ENCODE data around the gene ARRB1.

Gene ARRB1

GRCh38 chr11:75339685-75340409 lies 11.6 kb downstream of the ARRB1 start:
- Histone ChIP-seq H2AK5ac (ENCODE audit: low read length) (peak overlapping the region; percentile 60), H3K4me3 (ENCODE audit: low read depth, low read length) (no peak overlapping the region), H3K9ac (ENCODE audit: low read length) (no peak overlapping the region), H3K18ac (ENCODE audit: low read length) (peak overlapping the region; percentile 70), H2BK12ac (ENCODE audit: low read length) (peak overlapping the region; percentile 81), H3K23ac (ENCODE audit: low read length) (no peak overlapping the region), H4K12ac (ENCODE audit: low read depth, low read length) (no peak overlapping the region), H3K14ac (ENCODE audit: low read length) (peak overlapping the region; percentile 81), H3K4ac (ENCODE audit: low read depth, low read length) (peak overlapping the region; percentile 18), H2BK5ac (ENCODE audit: low read depth, low read length, poor library complexity) (peak overlapping the region; percentile 68), H3K36me3 (ENCODE audit: control insufficient read depth in 1 of 2, insufficient read depth in 2 of 2, low read length in 2 of 2) (peaks cover 0 to 4% of the 10 kb centered on the region in 2 experiments), H3K27ac (ENCODE audit: low read depth, low read length) (peak overlapping the region; percentile 89), H3K79me1 (ENCODE audit: low read length) (peaks cover 62% of the 10 kb centered on the region), H3K27me3 (ENCODE audit: insufficient read depth, low read length) (no peaks in the 10 kb centered on the region), H4K91ac (ENCODE audit: low read depth, low read length) (peak overlapping the region; percentile 60), H3K4me1 (ENCODE audit: control insufficient read depth in 1 of 2, insufficient read depth in 2 of 2, low read length in 2 of 2) (peaks cover 84 to 91% of the 10 kb centered on the region in 2 experiments), H2AFZ (ENCODE audit: insufficient read depth, low read length, poor library complexity) (no peak overlapping the region), H2BK120ac (ENCODE audit: insufficient read depth, low read length, poor library complexity) (peak overlapping the region; percentile 88), H3K79me2 (ENCODE audit: control insufficient read depth, insufficient read depth, low read length, poor library complexity) (peaks cover 28% of the 10 kb centered on the region), H4K8ac (ENCODE audit: low read depth, low read length) (peak overlapping the region; percentile 73), H3K9me3 (ENCODE audit: insufficient read depth, low read depth, low read length) (no peaks in the 10 kb centered on the region), H3K4me2 (ENCODE audit: low read length) (peak overlapping the region; percentile 17)
- WGBS (ENCODE audit: extremely low coverage, insufficient coverage, insufficient read length) = no CpG with 5 or more reads among the region's 14 CpGs
- DNase-seq = peak in 1 of 2 donors; percentile 47

GRCh38 chr11:75338516-75339208 lies 12.8 kb downstream of the ARRB1 start:
- peak overlapping the region; percentile 57 for H3K14ac ChIP-seq (ENCODE audit: low read length)
- H3K23ac ChIP-seq (ENCODE audit: low read length) = no peak overlapping the region
- peaks cover 79 to 91% of the 10 kb centered on the region in 2 experiments for H3K4me1 ChIP-seq (ENCODE audit: control insufficient read depth in 1 of 2, insufficient read depth in 2 of 2, low read length in 2 of 2)

GRCh38 chr11:75337195-75337654 lies 14.2 kb downstream of the ARRB1 start:
- peaks cover 69% of the 10 kb centered on the region for H3K79me1 ChIP-seq (ENCODE audit: low read length)
- DNase-seq = peak; percentile 42 to 55
- no peak overlapping the region for H3K9ac ChIP-seq (ENCODE audit: low read length)
- peak overlapping the region; percentile 35 for H3K27ac ChIP-seq (ENCODE audit: low read depth, low read length)
- no peak overlapping the region for H2AK5ac ChIP-seq (ENCODE audit: low read length)
- H2BK120ac ChIP-seq (ENCODE audit: insufficient read depth, low read length, poor library complexity) = peak overlapping the region; percentile 40
- no peaks in the 10 kb centered on the region for H3K9me3 ChIP-seq (ENCODE audit: insufficient read depth, low read depth, low read length)
- H3K23ac ChIP-seq (ENCODE audit: low read length) = no peak overlapping the region
- no peak overlapping the region for H3K14ac ChIP-seq (ENCODE audit: low read length)
- no peak overlapping the region for H3K4me3 ChIP-seq (ENCODE audit: low read depth, low read length)
- WGBS (ENCODE audit: extremely low coverage, insufficient coverage, insufficient read length) = no CpG with 5 or more reads among the region's 6 CpGs
- no peak overlapping the region for H3K4ac ChIP-seq (ENCODE audit: low read depth, low read length)
- no peaks in the 10 kb centered on the region for H3K27me3 ChIP-seq (ENCODE audit: insufficient read depth, low read length)
- H2BK5ac ChIP-seq (ENCODE audit: low read depth, low read length, poor library complexity) = peak overlapping the region; percentile 7
- H3K4me1 ChIP-seq (ENCODE audit: control insufficient read depth in 1 of 2, insufficient read depth in 2 of 2, low read length in 2 of 2) = peaks cover 67 to 84% of the 10 kb centered on the region in 2 experiments
- no peak overlapping the region for H3K18ac ChIP-seq (ENCODE audit: low read length)
- no peak overlapping the region for H2BK12ac ChIP-seq (ENCODE audit: low read length)
- no peak overlapping the region for H4K8ac ChIP-seq (ENCODE audit: low read depth, low read length)
- peak overlapping the region; percentile 32 for H4K91ac ChIP-seq (ENCODE audit: low read depth, low read length)
- peaks cover 22% of the 10 kb centered on the region for H3K79me2 ChIP-seq (ENCODE audit: control insufficient read depth, insufficient read depth, low read length, poor library complexity)
- no peaks in the 10 kb centered on the region for H3K36me3 ChIP-seq (ENCODE audit: control insufficient read depth in 1 of 2, insufficient read depth in 2 of 2, low read length in 2 of 2)
- no peak overlapping the region for H2AFZ ChIP-seq (ENCODE audit: insufficient read depth, low read length, poor library complexity)
- no peak overlapping the region for H4K12ac ChIP-seq (ENCODE audit: low read depth, low read length)
- no peak overlapping the region for H3K4me2 ChIP-seq (ENCODE audit: low read length)

More at GRCh38 chr11:75338516-75339208, 12.8 kb downstream of the ARRB1 start:
- peaks cover 0 to 4% of the 10 kb centered on the region in 2 experiments for H3K36me3 ChIP-seq (ENCODE audit: control insufficient read depth in 1 of 2, insufficient read depth in 2 of 2, low read length in 2 of 2)
- H2AFZ ChIP-seq (ENCODE audit: insufficient read depth, low read length, poor library complexity) = peak overlapping the region; percentile 5
- H2AK5ac ChIP-seq (ENCODE audit: low read length) = peak overlapping the region; percentile 11
- H3K27ac ChIP-seq (ENCODE audit: low read depth, low read length) = peak overlapping the region; percentile 89
- H2BK5ac ChIP-seq (ENCODE audit: low read depth, low read length, poor library complexity) = peak overlapping the region; percentile 19
- no peaks in the 10 kb centered on the region for H3K27me3 ChIP-seq (ENCODE audit: insufficient read depth, low read length)
- peak overlapping the region; percentile 13 for H3K18ac ChIP-seq (ENCODE audit: low read length)
- no CpG with 5 or more reads among the region's 8 CpGs for WGBS (ENCODE audit: extremely low coverage, insufficient coverage, insufficient read length)
- H3K79me2 ChIP-seq (ENCODE audit: control insufficient read depth, insufficient read depth, low read length, poor library complexity) = peaks cover 25% of the 10 kb centered on the region
- H3K4ac ChIP-seq (ENCODE audit: low read depth, low read length) = peak overlapping the region; percentile 23
- H2BK120ac ChIP-seq (ENCODE audit: insufficient read depth, low read length, poor library complexity) = peak overlapping the region; percentile 2
- H3K9me3 ChIP-seq (ENCODE audit: insufficient read depth, low read depth, low read length) = no peaks in the 10 kb centered on the region
- no peak overlapping the region for H3K4me3 ChIP-seq (ENCODE audit: low read depth, low read length)
- H4K91ac ChIP-seq (ENCODE audit: low read depth, low read length) = peak overlapping the region; percentile 60
- no peak overlapping the region for H3K4me2 ChIP-seq (ENCODE audit: low read length)
- H4K12ac ChIP-seq (ENCODE audit: low read depth, low read length) = no peak overlapping the region
- H2BK12ac ChIP-seq (ENCODE audit: low read length) = peak overlapping the region; percentile 81
- peak overlapping the region; percentile 1 for H4K8ac ChIP-seq (ENCODE audit: low read depth, low read length)
- H3K9ac ChIP-seq (ENCODE audit: low read length) = no peak overlapping the region
- H3K79me1 ChIP-seq (ENCODE audit: low read length) = peaks cover 67% of the 10 kb centered on the region
- peak in 1 of 2 donors; percentile 57 for DNase-seq

DNA sequence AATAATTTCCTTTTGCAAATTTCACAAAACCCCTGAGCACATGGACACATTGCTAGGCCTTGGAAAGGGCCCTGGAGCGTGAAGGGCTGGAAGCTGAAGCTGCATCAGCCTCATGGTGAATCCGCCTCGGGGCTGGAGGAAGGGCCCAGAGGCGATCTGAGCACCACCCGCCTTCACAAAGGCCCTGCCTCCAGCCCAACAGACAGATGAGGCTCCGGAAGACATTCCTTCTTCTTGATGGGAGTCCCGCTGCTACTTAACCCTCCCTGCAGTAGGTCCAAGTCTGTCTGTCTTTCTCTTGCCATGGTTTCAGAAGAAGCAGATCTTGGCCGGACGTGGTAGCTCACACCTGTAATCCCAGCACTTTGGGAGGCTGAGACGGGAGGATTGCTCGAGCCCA lies 16.5 kb downstream of the ARRB1 start:
- H4K91ac ChIP-seq (ENCODE audit: low read depth, low read length) = peak overlapping the region; percentile 40
- H3K79me2 ChIP-seq (ENCODE audit: control insufficient read depth, insufficient read depth, low read length, poor library complexity) = peaks cover 13% of the 10 kb centered on the region
- no peaks in the 10 kb centered on the region for H3K27me3 ChIP-seq (ENCODE audit: insufficient read depth, low read length)
- H3K4me1 ChIP-seq (ENCODE audit: control insufficient read depth in 1 of 2, insufficient read depth in 2 of 2, low read length in 2 of 2) = peaks cover 52 to 69% of the 10 kb centered on the region in 2 experiments
- no peak overlapping the region for H3K4ac ChIP-seq (ENCODE audit: low read depth, low read length)
- no peak overlapping the region for H3K14ac ChIP-seq (ENCODE audit: low read length)
- H3K79me1 ChIP-seq (ENCODE audit: low read length) = peaks cover 51% of the 10 kb centered on the region
- peak overlapping the region; percentile 75 for H2BK5ac ChIP-seq (ENCODE audit: low read depth, low read length, poor library complexity)
- no CpG with 5 or more reads among the region's 11 CpGs for WGBS (ENCODE audit: extremely low coverage, insufficient coverage, insufficient read length)
- peak overlapping the region; percentile 65 for H3K27ac ChIP-seq (ENCODE audit: low read depth, low read length)
- peak overlapping the region; percentile 42 for H2BK12ac ChIP-seq (ENCODE audit: low read length)
- no peak overlapping the region for H3K4me3 ChIP-seq (ENCODE audit: low read depth, low read length)
- peak; percentile 78 to 84 for DNase-seq
- H3K9ac ChIP-seq (ENCODE audit: low read length) = no peak overlapping the region
- no peak overlapping the region for H2AK5ac ChIP-seq (ENCODE audit: low read length)
- H2AFZ ChIP-seq (ENCODE audit: insufficient read depth, low read length, poor library complexity) = no peak overlapping the region
- H3K9me3 ChIP-seq (ENCODE audit: insufficient read depth, low read depth, low read length) = no peaks in the 10 kb centered on the region
- no peaks in the 10 kb centered on the region for H3K36me3 ChIP-seq (ENCODE audit: control insufficient read depth in 1 of 2, insufficient read depth in 2 of 2, low read length in 2 of 2)
- H2BK120ac ChIP-seq (ENCODE audit: insufficient read depth, low read length, poor library complexity) = no peak overlapping the region
- H3K18ac ChIP-seq (ENCODE audit: low read length) = peak overlapping the region; percentile 14
- H4K8ac ChIP-seq (ENCODE audit: low read depth, low read length) = peak overlapping the region; percentile 27
- peak overlapping the region; percentile 25 for H3K4me2 ChIP-seq (ENCODE audit: low read length)
- H3K23ac ChIP-seq (ENCODE audit: low read length) = no peak overlapping the region
- H4K12ac ChIP-seq (ENCODE audit: low read depth, low read length) = no peak overlapping the region
